ENCODE results near the gene TMC2. TPM values are rescaled to one million over a fixed set of nuclear protein-coding genes. Genes with fewer than 3 reads are reported as not detected.

TMC2 gene
- polyA plus RNA-seq, 1 experiment = not detected

DNA sequence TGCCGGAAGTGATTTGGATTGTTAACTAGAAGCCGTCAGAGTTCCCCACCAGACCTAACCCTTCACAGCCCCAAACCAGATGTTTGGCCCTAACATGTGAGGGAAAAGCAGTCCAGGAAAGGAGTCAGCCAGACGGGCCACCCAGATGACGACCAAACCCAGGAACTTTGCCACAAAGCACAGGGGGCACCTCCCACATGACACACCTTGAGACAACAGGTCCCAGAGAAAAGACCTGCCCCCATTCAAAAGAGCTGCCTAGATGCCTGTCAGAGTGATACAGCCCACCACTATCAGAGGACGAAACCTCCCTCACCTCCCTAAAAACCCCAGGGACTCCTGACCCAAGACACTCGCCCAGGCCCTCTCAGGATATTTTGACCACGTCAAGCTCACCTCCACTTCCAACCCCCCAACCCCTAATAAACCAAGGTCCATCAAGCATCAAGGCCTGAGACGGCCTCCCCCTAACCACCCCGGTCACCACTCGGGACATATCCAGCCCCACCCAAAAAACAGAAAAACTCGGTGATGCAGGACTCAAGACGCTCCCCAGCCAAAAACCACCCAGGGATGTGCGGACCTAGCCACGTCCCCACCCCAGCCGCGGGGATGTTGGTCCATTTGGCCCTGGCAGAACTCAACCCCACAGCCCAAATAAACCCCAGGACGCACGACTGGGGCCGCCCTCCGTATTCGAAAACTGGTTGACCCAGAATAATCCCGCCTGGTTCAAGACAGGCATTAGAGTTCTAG is 28.3 kb upstream of the TMC2 start:
- no peaks in the 10 kb centered on the region for H3K27me3 ChIP-seq (ENCODE audit: control insufficient read depth, insufficient read depth, low read length)
- no peaks in the 10 kb centered on the region for H3K9me3 ChIP-seq (ENCODE audit: control insufficient read depth, insufficient read depth, low read length)
- DNase-seq (ENCODE audit: low read depth, low spot score) = no peak
- ChIA-PET CTCF (interaction anchor here (0.6 to 1.9 kb wide), 3 partner anchors 14 to 124 kb away, joined by 5 to 16 read pairs (median 7); no protein-coding TSS in a partner anchor), POLR2A (interaction anchor here (0.6 to 0.9 kb wide), 3 partner anchors 37 to 588 kb away, joined by 3 read pairs; partner anchors contain the start of gene SNRPB)
- TF ChIP-seq, protein P1, sequence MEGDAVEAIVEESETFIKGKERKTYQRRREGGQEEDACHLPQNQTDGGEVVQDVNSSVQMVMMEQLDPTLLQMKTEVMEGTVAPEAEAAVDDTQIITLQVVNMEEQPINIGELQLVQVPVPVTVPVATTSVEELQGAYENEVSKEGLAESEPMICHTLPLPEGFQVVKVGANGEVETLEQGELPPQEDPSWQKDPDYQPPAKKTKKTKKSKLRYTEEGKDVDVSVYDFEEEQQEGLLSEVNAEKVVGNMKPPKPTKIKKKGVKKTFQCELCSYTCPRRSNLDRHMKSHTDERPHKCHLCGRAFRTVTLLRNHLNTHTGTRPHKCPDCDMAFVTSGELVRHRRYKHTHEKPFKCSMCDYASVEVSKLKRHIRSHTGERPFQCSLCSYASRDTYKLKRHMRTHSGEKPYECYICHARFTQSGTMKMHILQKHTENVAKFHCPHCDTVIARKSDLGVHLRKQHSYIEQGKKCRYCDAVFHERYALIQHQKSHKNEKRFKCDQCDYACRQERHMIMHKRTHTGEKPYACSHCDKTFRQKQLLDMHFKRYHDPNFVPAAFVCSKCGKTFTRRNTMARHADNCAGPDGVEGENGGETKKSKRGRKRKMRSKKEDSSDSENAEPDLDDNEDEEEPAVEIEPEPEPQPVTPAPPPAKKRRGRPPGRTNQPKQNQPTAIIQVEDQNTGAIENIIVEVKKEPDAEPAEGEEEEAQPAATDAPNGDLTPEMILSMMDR (IDR thresholded peaks at IDR 0.05; ENCODE audit: low read depth, low read length) = no peak
- H3K27ac ChIP-seq (ENCODE audit: low read depth, low read length) = peak overlapping the region; percentile 31
- peak overlapping the region; percentile 85 for H3K4me3 ChIP-seq (ENCODE audit: low read depth, low read length)

DNA sequence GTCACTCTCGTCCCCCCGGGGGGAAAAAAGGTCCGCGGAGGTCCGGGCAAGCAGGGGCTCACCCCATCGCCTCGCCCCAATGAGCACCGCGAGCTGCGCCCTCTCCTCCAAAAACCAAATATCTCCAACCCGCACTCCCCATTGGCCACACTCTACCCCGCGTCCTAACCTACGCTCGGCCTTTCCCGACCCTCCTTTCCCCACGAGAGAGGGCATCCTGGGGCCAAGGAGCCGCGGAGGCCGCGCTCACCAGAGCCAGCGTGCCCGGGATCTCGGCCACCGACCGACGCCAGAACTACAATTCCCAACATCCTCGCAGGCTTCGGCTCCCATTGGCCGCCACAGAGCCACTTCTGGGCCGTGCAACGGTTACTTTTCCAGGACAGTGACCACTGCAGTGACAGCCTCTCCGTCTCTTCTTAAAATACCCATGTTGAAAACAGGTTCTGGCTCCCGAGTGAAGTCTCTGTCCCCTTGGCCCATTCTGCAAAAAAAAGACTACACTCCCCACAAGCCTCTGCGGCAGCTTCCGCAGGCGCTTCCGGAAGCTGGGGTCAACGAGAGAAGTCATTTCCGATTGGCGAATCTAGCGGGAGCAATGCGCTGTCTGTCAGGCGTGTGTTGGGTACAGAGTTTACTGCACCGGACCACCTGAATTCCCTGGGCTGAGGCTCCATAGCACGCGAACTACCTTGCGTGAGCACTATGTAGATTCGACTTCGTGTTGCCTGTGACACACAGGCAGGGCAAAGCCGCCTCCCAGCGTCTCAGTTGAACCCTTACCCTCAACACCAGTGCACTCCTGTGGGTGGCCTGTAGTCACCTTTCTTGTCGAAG is 27.5 kb upstream of the TMC2 start, which contains the start of gene ZNF343:
TSS of gene ZNF343 (minus strand) at position 285 of the 837 bp plus-strand sequence. CDS start 15,020 bp downstream, outside the sequence.
- TF ChIP-seq, protein P1 (IDR thresholded peaks at IDR 0.05; ENCODE audit: low read depth, low read length) = no peak
- DNase-seq (ENCODE audit: low read depth, low spot score) = peak; percentile 48
- Histone ChIP-seq H3K27ac (ENCODE audit: low read depth, low read length) (peak within 1 kb of the TSS; percentile 52), H3K27me3 (ENCODE audit: control insufficient read depth, insufficient read depth, low read length) (no peaks in the 10 kb centered on the region), H3K9me3 (ENCODE audit: control insufficient read depth, insufficient read depth, low read length) (no peaks in the 10 kb centered on the region), H3K4me3 (ENCODE audit: low read depth, low read length) (peak within 1 kb of the TSS; percentile 85)
- CTCF ChIA-PET = interaction anchor here (0.6 to 7.2 kb wide), 4 partner anchors 13 to 123 kb away, joined by 5 to 101 read pairs (median 12); no protein-coding TSS in a partner anchor
- POLR2A ChIA-PET = interaction anchor here (0.6 to 1.6 kb wide), 4 partner anchors 11 to 143 kb away, joined by 3 to 7 read pairs (median 3); partner anchors contain the start of gene SNRPB

DNA sequence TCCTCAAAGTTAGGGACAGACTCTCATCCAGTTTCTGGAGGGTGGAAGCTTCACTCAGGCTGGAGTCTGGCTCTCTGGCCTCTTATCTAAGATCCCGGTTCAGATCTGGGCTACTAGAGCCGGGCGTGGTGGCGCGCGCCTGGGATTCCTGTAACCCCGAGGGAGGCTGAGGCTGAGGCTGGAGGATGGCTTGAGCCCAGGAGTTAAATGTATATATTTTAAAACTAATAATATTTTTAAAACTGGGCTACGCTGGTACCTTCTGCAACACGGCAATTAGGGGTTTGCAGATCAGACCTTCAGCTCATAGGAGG is 26.9 kb upstream of the TMC2 start:
- ChIA-PET CTCF (interaction anchor here (7.2 kb wide), 1 partner anchor 14 kb away, joined by 101 read pairs; no protein-coding TSS in a partner anchor), POLR2A (interaction anchor here (0.9 to 1.6 kb wide), 3 partner anchors 10 to 39 kb away, joined by 3 to 7 read pairs (median 3); partner anchors contain the start of gene SNRPB)
- TF ChIP-seq, protein P1 (IDR thresholded peaks at IDR 0.05; ENCODE audit: low read depth, low read length) = no peak
- no peak for DNase-seq (ENCODE audit: low read depth, low spot score)
- Histone ChIP-seq H3K9me3 (ENCODE audit: control insufficient read depth, insufficient read depth, low read length) (no peaks in the 10 kb centered on the region), H3K4me3 (ENCODE audit: low read depth, low read length) (peak overlapping the region; percentile 85), H3K27ac (ENCODE audit: low read depth, low read length) (no peak overlapping the region), H3K27me3 (ENCODE audit: control insufficient read depth, insufficient read depth, low read length) (no peaks in the 10 kb centered on the region)

DNA sequence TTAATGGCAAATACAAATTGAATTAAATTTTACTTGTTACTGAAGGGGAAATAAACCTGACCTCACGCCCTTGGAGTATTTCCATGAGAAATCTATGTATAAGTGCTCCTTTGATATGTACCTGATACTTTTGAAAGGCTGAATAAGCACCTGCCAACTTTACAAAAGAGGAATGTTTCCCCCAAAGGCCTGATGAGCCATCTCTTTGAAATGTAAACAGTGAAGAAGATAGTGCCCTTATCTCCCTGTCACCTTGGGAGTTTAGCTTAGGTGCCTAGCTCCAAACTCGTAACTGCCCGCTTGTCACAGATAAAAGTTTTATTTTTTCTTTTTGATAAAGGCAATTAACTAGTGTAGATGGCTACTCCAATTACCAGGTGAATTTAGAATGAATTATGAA is 26.6 kb upstream of the TMC2 start:
- H3K9me3 ChIP-seq (ENCODE audit: control insufficient read depth, insufficient read depth, low read length) = no peaks in the 10 kb centered on the region
- TF ChIP-seq, protein P1 (IDR thresholded peaks at IDR 0.05; ENCODE audit: low read depth, low read length) = no peak
- no peak for DNase-seq (ENCODE audit: low read depth, low spot score)
- no peak overlapping the region for H3K27ac ChIP-seq (ENCODE audit: low read depth, low read length)
- POLR2A ChIA-PET = interaction anchor here (1.2 to 1.6 kb wide), 2 partner anchors 10 to 39 kb away, joined by 3 to 7 read pairs; partner anchors contain the start of gene SNRPB
- no peaks in the 10 kb centered on the region for H3K27me3 ChIP-seq (ENCODE audit: control insufficient read depth, insufficient read depth, low read length)
- H3K4me3 ChIP-seq (ENCODE audit: low read depth, low read length) = no peak overlapping the region
- CTCF ChIA-PET = interaction anchor here (7.2 kb wide), 1 partner anchor 13 kb away, joined by 101 read pairs; no protein-coding TSS in a partner anchor
